ENCODE results near the gene KY.

- TF ChIP-seq ATF3 (IDR thresholded peaks at IDR 0.05; ENCODE audit: insufficient read depth, low read depth, low read length) = no peak
- TF ChIP-seq CBX8 (IDR thresholded peaks at IDR 0.05; ENCODE audit: borderline replicate concordance, low read depth, low read length) = no peak
- TF ChIP-seq TAF1 (IDR thresholded peaks at IDR 0.05; ENCODE audit: low read depth, low read length) = no peak
- TF ChIP-seq EZH2 (IDR thresholded peaks at IDR 0.05; ENCODE audit: low read depth, low read length, severe bottlenecking) = no peak
- no peak for TF ChIP-seq CTCF (IDR thresholded peaks at IDR 0.05; ENCODE audit: control extremely low read depth in 1 of 3, insufficient read depth in 1 of 3, low read depth in 1 of 3, low read length in 3 of 3)
- TF ChIP-seq MAX (IDR thresholded peaks at IDR 0.05) = no peak
- TF ChIP-seq GTF2F1 (IDR thresholded peaks at IDR 0.05; ENCODE audit: borderline replicate concordance, low read depth, low read length) = no peak
- no peak for TF ChIP-seq ZNF274 (IDR thresholded peaks at IDR 0.05; ENCODE audit: borderline replicate concordance, extremely low read depth, low read length)
- no peak for TF ChIP-seq POLR2A (IDR thresholded peaks at IDR 0.05; ENCODE audit: control extremely low read depth in 1 of 2, low read depth in 2 of 2, low read length in 2 of 2)
- no peak for TF ChIP-seq HDAC2 (IDR thresholded peaks at IDR 0.05; ENCODE audit: borderline replicate concordance in 1 of 2, low read depth in 2 of 2, low read length in 2 of 2)
- no peak for TF ChIP-seq EP300 (IDR thresholded peaks at IDR 0.05; ENCODE audit: borderline replicate concordance in 1 of 2, low read depth in 2 of 2, low read length in 2 of 2)
- no peak for TF ChIP-seq POLR2AphosphoS5 (IDR thresholded peaks at IDR 0.05; ENCODE audit: low read depth, low read length)
Measured at GRCh38 chr3:134643150-134643675, 7.6 kb downstream of the KY start.

Data from H1 (cell line).